HG03469 (cell line): ENCODE data around the gene PTPRB.

Experiments
- ATAC-seq: cut with Tn5 transposase; IDR thresholded peaks from one replicate; pipeline ENCODE4 v1.9.1; 2021; ENCODE audit warnings: mild to moderate bottlenecking, moderate library complexity, moderate number of reproducible peaks; ENCODE audit not compliant: unreplicated experiment

Gene PTPRB

DNA sequence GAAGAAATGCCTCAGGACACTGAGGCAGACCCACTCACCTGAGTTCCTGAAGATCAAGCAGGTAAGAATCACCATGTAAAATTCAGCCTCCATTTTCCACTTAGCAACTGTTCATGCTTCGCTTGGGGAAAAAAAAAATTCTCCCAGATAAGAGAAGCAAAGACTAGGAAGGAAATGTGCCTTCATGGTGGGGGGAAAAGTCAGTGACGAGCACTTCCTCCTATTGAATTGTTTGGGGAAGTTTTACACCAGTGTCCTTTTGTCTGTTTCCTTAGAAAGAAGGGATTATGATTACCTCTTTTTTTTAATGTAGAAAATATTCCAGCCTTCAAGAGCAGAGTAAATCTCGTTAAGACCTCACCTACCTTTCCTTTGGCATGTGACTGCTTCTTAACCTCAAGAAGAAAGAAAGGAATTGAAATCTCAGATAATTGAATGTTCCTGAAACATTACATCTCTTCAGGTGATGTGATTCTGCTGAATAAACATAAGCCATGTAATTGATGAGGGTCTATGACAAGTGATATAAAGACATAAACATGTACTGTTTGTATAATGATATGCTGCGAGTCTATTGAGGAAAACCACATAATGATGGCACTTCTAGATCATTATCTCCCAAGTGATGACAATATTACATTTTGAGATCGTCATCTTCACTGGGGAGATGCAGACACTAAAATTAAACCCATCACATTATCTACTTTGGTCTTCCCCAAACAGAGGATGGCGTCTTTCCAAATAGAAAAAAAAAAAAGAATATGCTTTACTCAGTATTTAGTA is at the start of gene PTPRB:
TSS of gene PTPRB (minus strand) at position 127 of the 783 bp plus-strand sequence. CDS start at position 93, 34 bp downstream.
- no peak for ATAC-seq

DNA sequence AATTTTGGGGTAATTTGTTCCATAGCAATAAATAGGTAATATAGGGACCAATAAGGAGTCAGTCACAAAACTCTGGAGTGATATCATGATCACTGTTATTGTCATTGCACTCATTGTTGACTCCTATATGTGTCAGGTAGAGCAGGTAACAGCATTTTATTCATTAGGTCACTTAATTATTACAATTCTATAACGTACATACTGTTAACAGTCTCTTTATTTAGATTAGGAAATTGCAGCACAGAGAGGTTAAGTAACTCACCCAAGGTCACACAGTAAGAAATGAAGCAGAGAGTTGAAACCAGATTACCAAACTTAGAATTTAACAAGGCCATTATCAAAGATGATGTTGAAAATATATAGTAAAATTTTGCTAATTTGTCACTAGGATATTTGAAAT is 49.7 kb upstream of the PTPRB start:
- ATAC-seq: no peak

DNA sequence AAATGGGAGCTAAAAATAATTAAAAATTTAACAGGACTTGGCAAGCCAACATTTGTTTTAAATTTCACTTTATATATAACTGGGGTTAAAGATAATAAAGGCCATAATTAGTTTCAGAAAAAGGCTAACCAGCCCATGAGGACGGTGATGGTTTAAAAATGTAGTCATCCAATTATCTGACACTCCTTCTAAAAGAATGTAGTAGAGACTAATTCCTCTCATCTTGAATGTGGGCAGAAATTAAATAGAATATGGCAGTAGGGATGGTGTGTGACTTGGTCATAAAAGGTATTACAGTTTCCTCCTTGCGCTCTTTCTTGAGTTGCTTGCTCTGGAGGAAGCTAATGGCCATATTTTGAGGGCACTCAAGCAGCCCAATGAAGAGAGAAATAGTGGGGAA is 49.1 kb upstream of the PTPRB start:
- no peak for ATAC-seq

DNA sequence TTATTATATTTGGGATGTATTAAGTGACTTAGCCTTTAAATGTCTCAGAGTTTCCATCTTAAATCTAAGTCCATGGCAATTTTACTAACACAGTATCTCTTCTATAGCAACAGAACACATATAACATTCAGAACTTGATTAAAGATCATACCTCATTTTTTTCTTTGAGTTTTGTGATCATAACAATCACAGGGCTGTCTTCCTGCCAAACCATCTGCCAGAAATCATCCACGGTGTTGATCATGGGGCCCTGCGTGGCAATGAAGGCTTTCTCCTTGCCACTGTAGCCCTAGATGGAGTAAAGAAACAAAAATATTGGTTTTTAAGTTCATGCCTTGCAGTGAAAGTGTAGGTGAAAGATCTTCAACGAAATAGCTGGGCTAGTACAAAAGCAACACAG is 46.7 kb upstream of the PTPRB start:
- ATAC-seq: no peak

DNA sequence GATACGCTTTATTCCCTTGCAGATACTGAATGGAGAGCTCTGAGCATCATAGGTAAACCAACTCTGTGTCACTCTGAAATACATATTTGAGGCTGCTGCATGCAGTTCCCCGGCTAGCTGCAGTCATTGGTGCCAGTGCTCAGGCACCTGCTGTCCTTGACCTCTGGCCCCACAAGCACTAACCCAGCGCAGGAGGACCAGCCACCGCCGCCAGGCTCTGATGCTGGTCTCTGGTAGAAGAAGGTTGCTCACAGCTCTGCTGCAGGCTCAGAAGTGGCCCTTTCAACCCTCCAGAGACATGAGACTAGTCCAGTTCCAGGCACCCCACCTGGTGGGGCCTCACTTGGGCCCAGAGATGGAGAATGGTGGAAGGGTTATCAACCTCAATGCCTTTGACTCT is 34.5 kb upstream of the PTPRB start:
- ATAC-seq: no peak

DNA sequence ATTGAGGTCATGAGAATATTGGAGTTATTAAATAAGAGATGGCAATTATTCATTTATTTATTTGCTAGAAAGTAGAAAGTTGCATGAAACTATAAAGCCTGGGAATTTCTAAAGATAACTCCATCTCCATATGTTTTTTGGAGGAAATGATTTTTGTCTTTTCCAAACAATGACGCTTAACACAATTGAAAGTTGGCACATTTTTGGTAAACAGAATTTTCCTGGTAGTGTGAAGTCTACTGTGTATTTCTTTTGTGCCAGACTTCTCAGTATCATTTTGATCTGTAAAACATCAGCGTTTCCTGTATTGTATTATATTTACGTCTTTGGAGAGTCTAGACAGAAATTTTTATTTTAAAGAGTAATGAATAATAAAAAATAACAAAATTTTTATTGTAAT is 33.7 kb upstream of the PTPRB start:
- ATAC-seq: no peak

DNA sequence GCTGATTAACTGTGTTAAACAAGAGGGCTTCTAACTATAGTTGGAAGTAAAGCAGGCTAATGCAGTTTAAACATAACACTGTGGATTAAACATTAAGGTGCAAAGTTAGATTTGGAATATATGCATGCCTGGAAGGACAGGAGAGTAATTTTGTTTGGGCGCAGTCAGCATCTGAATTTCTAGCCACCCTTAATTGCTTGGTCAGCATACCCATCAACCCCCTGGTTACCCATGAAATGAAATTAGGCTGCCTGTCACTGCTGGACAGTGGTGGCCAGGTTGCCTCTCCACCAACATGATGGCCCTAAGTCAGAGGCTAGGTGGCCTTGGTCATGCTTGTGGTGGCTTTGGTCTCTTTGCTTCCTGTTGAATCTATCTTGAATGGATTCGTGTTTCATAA is 30.0 kb upstream of the PTPRB start:
- ATAC-seq: no peak

DNA sequence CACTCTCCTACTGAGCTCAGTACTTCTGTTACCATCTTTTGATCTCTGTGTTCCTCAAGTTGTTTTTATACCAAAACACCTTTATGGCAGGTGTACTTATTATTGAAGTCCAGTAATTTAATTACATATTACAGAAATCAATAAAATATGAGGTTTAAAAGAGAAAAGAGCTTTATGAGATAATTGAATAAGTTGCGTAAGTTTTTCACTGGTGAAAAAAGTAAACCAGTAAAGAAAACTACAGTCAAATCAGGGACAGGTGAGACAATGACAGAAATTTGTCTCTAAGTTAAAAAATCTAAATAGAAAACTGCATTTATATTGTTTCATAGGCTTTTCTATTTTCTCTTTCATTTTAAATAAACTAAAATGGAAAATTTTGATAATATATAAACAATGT is 29.1 kb upstream of the PTPRB start:
- no peak for ATAC-seq

DNA sequence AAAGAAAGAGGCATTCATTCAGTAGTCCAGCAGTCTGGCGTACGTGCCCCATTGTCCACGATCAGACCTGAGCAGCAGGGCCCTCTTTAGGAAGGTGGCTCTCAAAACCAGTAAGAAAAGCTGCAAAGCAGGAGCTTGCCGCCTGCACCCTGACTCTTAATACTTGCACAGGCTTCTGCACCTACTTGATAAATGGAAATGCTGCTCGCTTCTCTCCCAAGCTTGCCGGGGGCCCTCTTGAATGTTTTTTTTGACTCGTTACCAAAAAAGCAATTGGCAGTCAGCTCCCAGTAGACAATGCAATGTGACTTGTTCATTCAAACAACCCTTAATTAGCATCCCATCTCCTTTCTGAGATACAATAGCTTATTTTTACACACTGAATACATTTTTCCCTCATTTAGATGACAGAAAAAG is 27.2 kb upstream of the PTPRB start:
- no peak for ATAC-seq

DNA sequence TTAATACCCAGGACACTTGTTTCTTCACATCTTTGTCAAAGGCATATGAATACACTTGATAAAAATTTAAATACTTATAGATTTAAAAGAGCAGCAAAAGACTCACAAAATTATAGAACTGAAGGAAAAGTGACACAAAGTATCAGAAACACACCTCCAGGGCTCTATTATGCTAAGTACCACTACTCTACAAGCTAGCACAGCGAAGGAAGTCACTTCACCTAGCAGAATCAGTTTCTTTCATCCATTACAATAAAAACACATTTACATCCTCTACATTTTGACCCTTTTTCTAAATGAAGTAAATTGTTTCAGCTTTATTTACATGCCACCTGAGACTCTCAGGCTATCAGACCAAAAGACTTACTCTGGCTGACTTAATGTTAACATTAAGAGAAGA is 26.6 kb upstream of the PTPRB start:
- ATAC-seq: no peak

DNA sequence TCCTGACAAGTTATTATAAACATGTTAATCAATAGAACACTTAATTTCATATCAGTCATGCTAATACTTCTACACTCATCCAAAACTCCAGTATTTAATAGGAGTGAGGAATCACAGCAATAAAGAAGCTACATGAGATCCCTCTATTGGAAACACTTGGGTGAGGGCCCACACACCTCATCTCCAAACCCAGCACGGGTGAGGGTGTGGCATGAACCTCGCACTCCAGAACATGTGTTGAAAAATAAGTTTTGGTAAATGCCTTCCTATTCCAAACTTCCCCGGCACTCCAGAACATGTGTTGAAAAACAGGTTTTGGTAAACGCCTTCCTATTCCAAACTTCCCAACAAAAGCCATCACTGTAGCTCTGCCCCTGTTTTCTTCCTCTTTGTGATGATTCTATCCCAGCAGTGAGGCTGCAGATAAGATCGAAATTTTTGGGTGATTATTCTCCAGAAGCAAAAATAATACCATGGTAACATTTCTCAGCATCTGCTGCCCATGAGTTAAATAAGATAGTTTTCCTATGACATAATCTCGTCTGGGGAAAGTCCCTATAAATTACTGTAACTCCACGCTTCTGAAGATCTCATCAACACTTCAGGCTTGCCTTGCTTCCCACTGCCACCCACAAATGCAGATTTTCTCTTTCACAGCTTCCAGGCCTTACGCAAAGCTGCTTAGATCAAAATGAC is 24.4 kb upstream of the PTPRB start:
- no peak for ATAC-seq

DNA sequence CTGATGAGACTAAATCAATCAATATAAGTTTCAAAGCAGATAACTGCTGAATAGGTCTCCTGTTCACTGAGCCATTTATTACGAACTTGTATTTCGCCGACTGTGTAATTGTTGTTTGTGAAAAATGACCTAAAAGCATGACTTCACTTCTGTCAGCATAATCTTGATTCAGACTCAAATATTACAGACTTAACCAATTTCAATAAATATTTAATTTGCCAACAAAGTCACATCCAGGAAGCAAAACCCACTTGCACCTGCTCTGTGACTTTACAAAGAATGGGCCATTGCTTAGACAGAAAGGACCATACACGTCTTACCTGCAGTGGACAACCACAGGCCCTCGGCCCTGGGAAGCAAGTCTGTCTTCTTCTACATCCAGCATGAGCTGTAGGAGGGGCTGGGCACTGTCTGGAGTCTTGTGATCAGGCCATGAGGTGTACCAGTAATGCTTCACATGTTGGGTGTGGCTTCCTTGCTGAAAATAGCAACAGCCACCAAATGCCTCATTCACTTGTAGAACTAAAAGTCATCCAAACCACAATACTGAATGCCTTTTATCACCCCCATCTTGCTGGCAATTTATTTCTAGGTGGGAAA is 23.5 kb upstream of the PTPRB start:
- ATAC-seq: no peak

DNA sequence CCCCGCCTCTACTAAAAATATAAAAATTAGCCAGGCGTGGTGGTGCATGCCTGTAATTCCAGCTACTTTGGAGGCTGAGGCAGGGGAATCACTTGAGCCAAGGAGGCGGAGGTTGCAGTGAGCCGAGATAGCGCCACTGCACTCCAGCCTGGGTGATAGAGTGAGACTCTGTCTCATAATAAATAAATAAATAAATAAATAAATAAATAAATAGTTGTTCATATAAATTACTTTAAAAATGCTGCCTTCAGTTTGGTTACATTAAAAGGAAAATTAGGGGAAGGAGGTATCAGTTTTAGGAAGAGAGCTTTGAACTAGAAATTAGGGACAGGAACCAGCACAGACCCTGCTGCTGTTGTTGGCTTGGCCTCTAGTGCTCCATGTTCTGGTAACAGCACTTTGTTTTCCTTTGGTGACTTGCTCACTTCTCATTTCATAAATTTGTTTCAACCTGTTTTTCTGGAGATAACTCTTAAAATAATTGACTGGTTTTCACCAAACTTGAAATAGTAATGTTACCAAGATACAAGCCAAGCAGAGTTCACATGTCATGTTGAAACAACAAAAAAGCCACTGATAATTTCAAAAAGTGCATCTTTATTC is 22.9 kb upstream of the PTPRB start:
- no peak for ATAC-seq

DNA sequence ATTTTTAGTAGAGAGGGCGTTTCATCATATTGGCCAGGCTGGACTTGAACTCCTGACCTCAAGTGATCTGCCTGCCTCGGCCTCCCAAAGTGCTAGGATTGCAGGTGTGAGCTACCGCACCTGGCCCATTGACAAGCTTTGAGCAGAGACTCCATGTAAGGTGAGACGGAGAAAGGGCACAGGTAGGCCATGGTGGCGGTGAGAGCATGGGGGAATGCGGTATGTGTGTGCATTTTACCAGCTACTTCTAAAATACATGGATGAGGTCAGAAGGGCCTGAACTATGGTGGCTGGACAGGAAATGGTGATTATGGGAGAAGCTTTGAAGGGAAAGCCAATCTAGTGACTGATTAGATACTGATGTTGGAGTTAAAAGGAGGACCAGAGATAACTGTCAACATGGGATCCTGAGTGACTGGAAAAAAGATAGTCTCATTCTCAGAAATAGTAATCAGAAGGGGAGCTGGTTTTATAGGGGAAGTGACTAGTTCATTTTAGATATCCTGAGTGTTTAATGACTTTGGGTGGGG is 21.9 kb upstream of the PTPRB start:
- no peak for ATAC-seq

DNA sequence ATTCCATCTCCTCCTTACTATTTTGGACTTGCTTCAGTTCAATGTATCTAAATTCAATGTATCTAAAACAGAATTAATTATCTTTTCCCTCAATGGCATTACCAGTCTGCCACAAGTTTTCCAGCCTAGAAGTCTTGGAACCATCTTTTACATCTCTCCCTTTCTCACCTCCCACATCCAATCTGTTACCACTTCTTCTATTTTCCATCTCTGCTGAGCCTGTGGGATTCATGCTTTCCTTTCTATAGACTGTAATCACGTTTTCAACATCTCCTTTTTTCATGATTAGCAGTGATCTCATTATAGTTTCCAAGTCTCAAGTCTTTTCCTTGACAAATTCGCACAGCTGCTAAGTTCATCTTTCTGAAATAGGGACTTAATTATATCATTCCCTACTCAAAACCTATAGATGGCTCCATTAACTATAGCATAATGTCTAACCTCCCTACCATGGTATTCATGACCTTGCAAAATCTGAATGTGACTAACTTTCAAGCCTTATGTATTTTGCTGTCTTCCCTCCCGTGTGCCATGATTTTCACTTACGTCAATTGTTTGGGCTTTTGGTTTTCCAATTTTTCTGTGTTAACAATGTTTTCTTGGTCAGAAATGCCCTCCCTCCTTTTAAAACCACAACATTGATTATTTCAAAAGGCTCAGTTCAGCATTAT is 20.5 kb upstream of the PTPRB start:
- ATAC-seq: no peak

DNA sequence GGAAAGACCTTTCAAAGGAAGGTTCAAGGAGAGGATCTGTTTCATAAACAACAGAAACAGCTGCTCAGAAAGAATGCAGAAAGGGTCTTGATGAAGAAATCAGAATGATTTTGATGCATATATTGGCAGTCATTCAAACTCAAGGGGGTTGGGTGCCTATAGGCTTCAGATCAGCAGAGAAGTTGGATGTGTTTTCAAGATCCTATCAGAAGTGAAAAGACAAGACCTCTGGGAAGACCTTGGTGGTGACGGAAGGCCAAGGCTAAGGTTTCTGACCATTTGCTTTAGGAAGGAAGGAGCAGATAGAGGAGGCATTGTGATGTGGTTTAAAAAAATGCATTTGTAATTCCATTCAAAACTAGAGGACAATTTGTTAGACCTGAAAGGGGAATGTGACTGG is 15.2 kb upstream of the PTPRB start:
- ATAC-seq: no peak

DNA sequence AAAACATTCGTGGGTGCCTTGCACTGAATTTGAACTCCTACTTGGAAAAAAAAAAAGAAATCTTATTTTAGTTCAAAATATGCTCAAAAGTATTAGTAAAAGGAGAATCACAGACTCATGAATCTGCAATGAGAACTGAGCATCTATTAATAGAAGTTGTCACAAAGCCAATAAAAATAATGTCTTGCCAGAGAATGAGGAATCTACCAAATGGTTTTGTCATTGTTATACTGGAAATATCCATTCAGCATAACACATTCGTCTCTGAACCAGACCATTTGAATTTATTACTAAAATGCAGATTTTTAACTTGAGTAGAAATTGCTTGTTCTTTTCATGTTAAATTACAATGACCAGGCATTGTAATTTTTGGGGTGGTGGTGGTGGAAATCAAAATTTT is 11.6 kb upstream of the PTPRB start:
- no peak for ATAC-seq

DNA sequence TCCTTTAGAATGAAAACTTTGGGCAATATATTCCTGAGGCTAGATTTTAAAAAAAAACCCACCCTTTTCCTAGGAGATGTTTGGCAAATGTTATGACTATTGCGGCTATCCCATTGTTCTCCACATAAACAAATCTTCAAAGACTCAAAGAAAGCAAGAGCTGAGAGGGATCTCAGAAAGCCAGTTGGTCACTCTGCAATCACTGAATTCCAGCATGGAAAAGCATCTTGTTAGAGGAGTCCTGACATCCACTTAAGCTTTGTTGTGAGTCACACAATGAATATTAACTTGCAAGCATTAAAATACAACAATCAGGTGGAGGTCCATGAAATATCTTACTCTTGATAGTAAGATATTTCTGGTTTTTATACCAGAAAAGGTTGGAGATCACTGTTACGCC is 11.0 kb upstream of the PTPRB start:
- no peak for ATAC-seq

DNA sequence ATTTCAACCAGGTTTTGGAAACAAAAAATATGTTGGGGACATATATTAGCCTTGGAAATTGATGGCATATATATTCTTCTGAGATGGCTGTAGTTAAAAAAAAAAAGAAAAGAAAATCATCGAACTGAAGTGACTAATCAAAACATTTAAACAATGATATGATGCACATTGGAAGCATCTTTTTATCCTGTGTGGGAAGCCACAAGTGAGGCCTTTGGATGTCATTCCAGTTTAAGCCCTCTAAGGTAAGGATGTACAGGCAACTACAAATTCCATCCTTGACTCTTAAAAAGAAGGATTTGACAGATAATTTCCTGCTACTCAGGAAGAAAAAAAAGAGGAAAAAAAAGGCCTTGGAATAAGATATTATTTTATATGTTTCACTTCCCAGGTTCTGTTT is 9.6 kb upstream of the PTPRB start:
- no peak for ATAC-seq

DNA sequence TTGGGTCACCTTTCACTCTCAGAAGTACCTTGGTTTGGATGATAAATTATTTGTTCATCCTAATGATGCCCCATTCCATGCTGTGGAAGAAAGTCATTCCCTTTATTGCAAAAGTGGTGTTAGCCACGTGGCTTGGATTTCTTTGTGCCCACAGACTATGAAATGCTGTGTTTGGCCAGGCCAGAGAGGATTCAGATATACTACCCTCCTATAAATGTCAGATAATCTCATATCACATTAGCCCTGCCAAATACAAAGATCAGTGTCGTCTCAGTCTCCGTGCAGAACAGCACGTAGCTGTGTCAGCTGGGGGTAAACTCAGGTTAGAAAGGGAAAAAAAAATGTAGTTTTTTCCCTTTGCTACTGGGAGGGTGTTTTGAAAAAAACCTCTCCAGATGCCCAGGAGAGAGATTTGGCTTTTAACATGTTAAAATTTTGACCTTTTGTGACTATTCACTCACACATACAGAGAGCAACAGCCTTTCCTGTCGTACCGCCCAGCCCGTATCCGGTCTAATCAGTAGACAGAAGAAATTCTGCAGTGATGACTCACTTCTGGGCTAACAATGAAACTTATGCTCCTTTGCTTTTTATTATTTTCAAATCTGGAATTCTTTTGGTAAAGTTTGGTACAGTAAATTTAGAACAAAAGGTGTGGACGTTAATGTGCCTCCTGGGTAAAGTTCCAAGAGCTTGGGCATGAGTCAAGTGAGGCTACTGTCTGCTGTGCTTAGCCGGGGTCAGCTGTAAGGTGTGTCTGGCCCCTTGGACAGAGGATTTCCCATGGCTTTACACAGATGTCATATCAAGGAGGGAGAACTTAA is 8.5 kb upstream of the PTPRB start:
- peak; percentile 68 for ATAC-seq
